ENCODE measurements around the gene RNF113B.

DNA sequence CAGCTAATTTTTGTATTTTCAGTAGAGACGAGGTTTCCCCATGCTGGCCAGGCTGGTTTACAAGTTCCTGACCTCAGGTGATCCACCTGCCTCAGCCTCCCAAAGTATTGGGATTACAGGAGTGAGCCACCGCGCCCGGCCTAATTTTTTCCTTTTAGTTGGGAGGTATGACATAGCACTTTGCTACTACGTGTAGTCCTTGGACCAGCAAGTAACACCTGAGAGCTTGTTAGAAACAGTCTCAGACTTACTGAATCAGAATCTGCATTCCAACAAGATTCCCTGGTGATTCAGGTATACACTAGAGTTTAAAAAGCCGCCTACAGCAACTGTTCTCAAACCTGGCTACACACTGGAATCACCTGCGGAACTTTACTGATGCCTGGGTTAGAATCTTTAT, 36.0 kb downstream of the RNF113B start:
- TF ChIP-seq, protein P1, sequence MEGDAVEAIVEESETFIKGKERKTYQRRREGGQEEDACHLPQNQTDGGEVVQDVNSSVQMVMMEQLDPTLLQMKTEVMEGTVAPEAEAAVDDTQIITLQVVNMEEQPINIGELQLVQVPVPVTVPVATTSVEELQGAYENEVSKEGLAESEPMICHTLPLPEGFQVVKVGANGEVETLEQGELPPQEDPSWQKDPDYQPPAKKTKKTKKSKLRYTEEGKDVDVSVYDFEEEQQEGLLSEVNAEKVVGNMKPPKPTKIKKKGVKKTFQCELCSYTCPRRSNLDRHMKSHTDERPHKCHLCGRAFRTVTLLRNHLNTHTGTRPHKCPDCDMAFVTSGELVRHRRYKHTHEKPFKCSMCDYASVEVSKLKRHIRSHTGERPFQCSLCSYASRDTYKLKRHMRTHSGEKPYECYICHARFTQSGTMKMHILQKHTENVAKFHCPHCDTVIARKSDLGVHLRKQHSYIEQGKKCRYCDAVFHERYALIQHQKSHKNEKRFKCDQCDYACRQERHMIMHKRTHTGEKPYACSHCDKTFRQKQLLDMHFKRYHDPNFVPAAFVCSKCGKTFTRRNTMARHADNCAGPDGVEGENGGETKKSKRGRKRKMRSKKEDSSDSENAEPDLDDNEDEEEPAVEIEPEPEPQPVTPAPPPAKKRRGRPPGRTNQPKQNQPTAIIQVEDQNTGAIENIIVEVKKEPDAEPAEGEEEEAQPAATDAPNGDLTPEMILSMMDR (conservative IDR thresholded peaks at IDR 0.05; ENCODE audit: low read depth, low read length) = no peak
- TF ChIP-seq MAZ (IDR thresholded peaks at IDR 0.05; ENCODE audit: borderline replicate concordance, low read depth, low read length) = no peak
- no peak for TF ChIP-seq BHLHE40 (IDR thresholded peaks at IDR 0.05; ENCODE audit: low read depth, low read length)
- TF ChIP-seq RAD21 (IDR thresholded peaks at IDR 0.05; ENCODE audit: low read length) = no peak
- no peak for TF ChIP-seq CHD1 (IDR thresholded peaks at IDR 0.05; ENCODE audit: low read depth, low read length)
- no peak for TF ChIP-seq POLR2A (IDR thresholded peaks at IDR 0.05; ENCODE audit: low read depth, low read length)
